Measurements from ENCODE around the gene BAX. TPM values are rescaled to one million over a fixed set of nuclear protein-coding genes. Genes with fewer than 3 reads are reported as not detected.
A peak's percentile ranks its signal among the peaks of the same experiment; 100 is the strongest.

The BAX gene
- total and polyA plus RNA-seq, 9 of the 15 experiments (the other 6 are each of a cell fraction or from before 2014, with no cell fraction given): 3.2 to 95.4 (median 44.5) TPM

DNA sequence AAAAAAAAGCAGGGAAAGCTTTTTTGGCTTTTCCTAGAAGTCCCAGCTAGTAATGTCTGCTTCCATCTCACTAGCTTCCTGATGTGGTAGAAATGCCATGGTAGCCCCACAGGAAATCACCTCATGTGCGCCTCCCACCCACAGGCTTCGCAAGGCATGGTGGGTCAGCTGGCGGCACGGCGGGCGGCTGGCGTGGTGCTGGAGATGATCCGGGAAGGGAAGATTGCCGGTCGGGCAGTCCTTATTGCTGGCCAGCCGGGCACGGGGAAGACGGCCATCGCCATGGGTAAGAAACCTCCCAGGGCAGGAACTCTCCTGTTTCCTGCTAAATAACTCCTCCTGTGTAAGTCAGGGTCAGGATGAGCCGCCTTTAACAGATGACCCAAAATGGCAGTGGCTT lies 49.5 kb downstream of the BAX start:
- no peak for FAIRE-seq
- Histone ChIP-seq H3K9me3 (replicated peaks; ENCODE audit: control insufficient read depth, insufficient read depth, low read depth, low read length) (no peaks in the 10 kb centered on the region), H3K27ac (ENCODE audit: extremely low read depth, low read depth, low read length) (no peak overlapping the region), H3K79me2 (ENCODE audit: control insufficient read depth, insufficient read depth, low read length) (peaks cover 9% of the 10 kb centered on the region), H2AFZ (ENCODE audit: low read depth, low read length) (no peak overlapping the region), H3K4me1 (replicated peaks in 1 of 2; ENCODE audit: control insufficient read depth in 2 of 2, insufficient read depth in 2 of 2, low read length in 2 of 2) (no peaks in the 10 kb centered on the region; a peak in 2 of 5 replicates), H3K9ac (ENCODE audit: insufficient read depth in 1 of 2, low read depth in 2 of 2, low read length in 2 of 2) (no peak overlapping the region), H3K4me3 (no peak overlapping the region), H3K36me3 (ENCODE audit: control insufficient read depth, insufficient read depth, low read length) (peaks cover 77% of the 10 kb centered on the region), H3K27me3 (ENCODE audit: control insufficient read depth in 2 of 2, insufficient read depth in 2 of 2, low read length in 2 of 2) (no peaks in the 10 kb centered on the region), H4K20me1 (replicated peaks; ENCODE audit: control insufficient read depth, insufficient read depth, low read length) (0 out of 2 replicates have a peak, but pooled peaks cover 2% of the 10 kb centered on the region), H3K9me1 (ENCODE audit: control insufficient read depth, insufficient read depth, low read length) (peaks cover 4% of the 10 kb centered on the region), H3K4me2 (ENCODE audit: insufficient read depth, low read length) (no peak overlapping the region)
- POLR2A ChIA-PET: interaction anchor here (0.7 to 1.1 kb wide), 3 partner anchors 9 to 20 kb away, joined by 3 to 5 read pairs (median 4); no protein-coding TSS in a partner anchor
- no peak for DNase-seq (ENCODE audit: extremely low read depth in 1 of 4, low spot score in 3 of 4)
- CTCF ChIA-PET (ENCODE audit: low intra/inter-chr PET ratio): no interaction called here
- intact Hi-C loops (cut with micrococcal nuclease) (no loop called here), in situ Hi-C loops (cut with MboI) (no loop called here)
- TF ChIP-seq ELF1 (tag; IDR thresholded peaks at IDR 0.05): no peak
- TF ChIP-seq RBFOX2 (IDR thresholded peaks at IDR 0.05; ENCODE audit: low read depth, low read length): peak; percentile 50
- no peak for TF ChIP-seq MCM7 (IDR thresholded peaks at IDR 0.05)
- 0 out of 2 replicates have a peak, but pooled peaks have one; percentile 35 for TF ChIP-seq POLR2G (IDR thresholded peaks at IDR 0.05; ENCODE audit: low read depth, low read length)
- TF ChIP-seq PCBP1 (IDR thresholded peaks at IDR 0.05; ENCODE audit: low read depth, low read length, poor library complexity, severe bottlenecking): no peak
- no peak for ATAC-seq
- WGBS (ENCODE audit: insufficient coverage, low coverage, missing lambda C conversion rate): 98% methylated on average over 15 of the region's 15 CpGs
- BruUV-seq (replicated peaks): no TSS peak

DNA sequence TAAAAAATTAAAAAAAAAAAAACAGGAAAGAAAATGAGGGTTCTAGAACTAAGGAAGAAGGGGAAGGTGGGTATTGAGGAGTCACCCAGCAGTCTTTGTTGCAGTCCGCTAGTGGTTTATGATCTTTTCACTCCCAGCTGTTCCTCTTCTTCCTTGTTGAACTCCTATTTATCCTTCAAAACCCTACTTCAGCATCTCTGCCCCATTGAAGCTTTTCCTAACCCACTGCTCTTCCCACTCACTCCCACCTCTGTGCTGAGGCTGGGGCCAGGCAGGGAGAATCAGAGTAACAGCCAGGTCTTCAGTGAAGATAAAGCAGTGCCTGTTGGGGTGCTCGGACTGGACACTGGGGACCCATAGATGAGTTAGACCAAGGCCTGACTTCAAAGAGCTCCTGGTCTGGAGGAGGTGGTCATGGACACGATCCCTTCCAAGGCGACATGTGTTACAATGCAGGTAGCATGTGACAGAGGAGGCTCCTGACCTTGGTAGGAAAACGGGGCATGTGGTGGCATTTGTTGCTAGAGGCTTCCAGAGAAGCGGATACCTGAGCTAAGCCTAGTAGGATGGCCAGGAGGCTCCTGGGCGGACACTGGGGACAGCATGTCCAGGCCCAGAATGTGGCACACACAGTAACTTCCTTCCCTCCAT lies 50.4 kb downstream of the BAX start:
- H3K79me2 ChIP-seq (ENCODE audit: control insufficient read depth, insufficient read depth, low read length): peaks cover under 1% of the 10 kb centered on the region; the same call in 1 of the 3 replicates
- no peak overlapping the region for H3K4me3 ChIP-seq
- in situ Hi-C loops (cut with MboI) (no loop called here), intact Hi-C loops (cut with micrococcal nuclease) (no loop called here)
- DNase-seq (ENCODE audit: extremely low read depth in 1 of 4, low spot score in 3 of 4) (no peak), ATAC-seq (no peak), FAIRE-seq (no peak)
- peaks cover 0 to 4% of the 10 kb centered on the region in 2 experiments; a peak in 1 of 5 replicates for H3K4me1 ChIP-seq (replicated peaks in 1 of 2; ENCODE audit: control insufficient read depth in 2 of 2, insufficient read depth in 2 of 2, low read length in 2 of 2)
- peaks cover 4% of the 10 kb centered on the region for H3K9me1 ChIP-seq (ENCODE audit: control insufficient read depth, insufficient read depth, low read length)
- BruUV-seq (replicated peaks): TSS peak; percentile 27
- ChIA-PET POLR2A (interaction anchor here (0.6 kb wide), 1 partner anchor 9 kb away, joined by 5 read pairs; no protein-coding TSS in a partner anchor), CTCF (ENCODE audit: low intra/inter-chr PET ratio) (no interaction called here)
- no peak overlapping the region for H3K27ac ChIP-seq (ENCODE audit: extremely low read depth, low read depth, low read length)
- 88% methylated on average over 7 of the region's 7 CpGs for WGBS (ENCODE audit: insufficient coverage, low coverage, missing lambda C conversion rate)
- H3K36me3 ChIP-seq (ENCODE audit: control insufficient read depth, insufficient read depth, low read length): peaks cover 77% of the 10 kb centered on the region
- H3K9ac ChIP-seq (ENCODE audit: insufficient read depth in 1 of 2, low read depth in 2 of 2, low read length in 2 of 2): no peak overlapping the region
- H3K4me2 ChIP-seq (ENCODE audit: insufficient read depth, low read length): no peak overlapping the region
- H2AFZ ChIP-seq (ENCODE audit: low read depth, low read length): no peak overlapping the region
- no peaks in the 10 kb centered on the region for H3K27me3 ChIP-seq (ENCODE audit: control insufficient read depth in 2 of 2, insufficient read depth in 2 of 2, low read length in 2 of 2)
- no peaks in the 10 kb centered on the region for H4K20me1 ChIP-seq (replicated peaks; ENCODE audit: control insufficient read depth, insufficient read depth, low read length)
- H3K9me3 ChIP-seq (replicated peaks; ENCODE audit: control insufficient read depth, insufficient read depth, low read depth, low read length): no peaks in the 10 kb centered on the region
- no peak for TF ChIP-seq DMBX1 (CRISPR knock-in tag; IDR thresholded peaks at IDR 0.05; ENCODE audit: borderline replicate concordance)
- no peak for TF ChIP-seq MTA3 (IDR thresholded peaks at IDR 0.05; ENCODE audit: borderline replicate concordance)
- no peak for TF ChIP-seq ILF3 (IDR thresholded peaks at IDR 0.05; ENCODE audit: borderline replicate concordance)
